HepG2 (cell line): ENCODE data around the gene DUS1L. TPM values are rescaled to one million over a fixed set of nuclear protein-coding genes. Genes with fewer than 3 reads are reported as not detected.

Experiments used
- GATAD2A ChIP-seq: IDR thresholded peaks from 2 replicates; pipeline ENCODE4 v1.6.1; 2016
- MED13 ChIP-seq: sonication (generic); formaldehyde crosslinking; IDR thresholded peaks from 2 replicates; pipeline ENCODE4 v1.5.0; 2020; ENCODE audit warnings: missing genetic modification reagents
- MXD4 ChIP-seq: IDR thresholded peaks from 2 replicates; pipeline ENCODE4 v1.6.1; 2016; ENCODE audit warnings: mild to moderate bottlenecking, missing biosample characterization, missing genetic modification reagents
- PAF1 ChIP-seq: IDR thresholded peaks from 2 replicates; pipeline ENCODE4 v1.6.1; 2016; ENCODE audit warnings: missing genetic modification reagents, missing compliant biosample characterization
- PHF5A ChIP-seq: IDR thresholded peaks from one replicate; pipeline ENCODE4 v1.6.1; 2018; ENCODE audit warnings: low read depth, missing genetic modification reagents; ENCODE audit not compliant: unreplicated experiment
- ZBTB3 ChIP-seq: sonication (generic); formaldehyde crosslinking; IDR thresholded peaks from 2 replicates; pipeline ENCODE4 v1.4.0; 2020; ENCODE audit warnings: low read depth, mild to moderate bottlenecking, moderate library complexity, missing genetic modification reagents, borderline replicate concordance
- ZBTB7B ChIP-seq: sonication (generic); formaldehyde crosslinking; IDR thresholded peaks from 2 replicates; pipeline ENCODE4 v1.4.0; 2020; ENCODE audit warnings: missing genetic modification reagents
- ZNF264 ChIP-seq: sonication (generic); formaldehyde crosslinking; IDR thresholded peaks from 2 replicates; pipeline ENCODE4 v1.4.0; 2020; ENCODE audit warnings: missing genetic modification reagents
- ZNF274 ChIP-seq: sonication (generic); formaldehyde crosslinking; IDR thresholded peaks from 2 replicates; pipeline ENCODE4 v1.5.1; 2020; ENCODE audit warnings: mild to moderate bottlenecking, missing genetic modification reagents
- ZNF326 ChIP-seq: sonication (generic); formaldehyde crosslinking; IDR thresholded peaks from 2 replicates; pipeline ENCODE4 v1.4.0; 2020; ENCODE audit warnings: missing genetic modification reagents, borderline replicate concordance
- polyA plus RNA-seq, 8 experiments: library from polyadenylated mRNA; depleted of rRNA in 3 of 8; stranded (reverse) in 7 of 8; unstranded in 1 of 8; fragments of >200 nt; fragmentation: Illumina TruSeq in 4 of 8; extraction: Trizol in 4 of 8; gene quantifications; 2 replicates each; pipeline versions ENCODE4 v1.2.1 to v1.2.3, GENCODE V29; 2011 to 2016; ENCODE audit warnings: low read depth in 4 of 8, missing spikeins in 1 of 8, mixed read lengths in 1 of 8; ENCODE audit not compliant: insufficient read depth in 1 of 8
- total RNA-seq, 5 experiments: library from RNA; depleted of rRNA; stranded (reverse); fragments of >200 nt; fragmentation: Illumina TruSeq; extraction: Trizol; gene quantifications; 2 replicates each; pipeline ENCODE4 v1.2.3, GENCODE V29; 2016; ENCODE audit warnings: low read depth in 1 of 5
- TF ChIP-seq, protein P1 (sequence below), 2 experiments: sonication (generic) in 1 of 2; formaldehyde crosslinking in 1 of 2; IDR thresholded peaks; 2 replicates each; pipeline versions ENCODE4 v1.6.1 to v1.9.0; 2014 to 2022; ENCODE audit warnings: antibody characterized with exemption in 1 of 2, borderline replicate concordance in 1 of 2, inconsistent platforms in 1 of 2, low read depth in 1 of 2, missing genetic modification reagents in 1 of 2
- TF ChIP-seq, protein P2 (sequence below): sonication (generic); formaldehyde crosslinking; IDR thresholded peaks from 2 replicates; pipeline ENCODE4 v1.5.1; 2020; ENCODE audit warnings: mild to moderate bottlenecking, missing genetic modification reagents, moderate library complexity
- TF ChIP-seq, protein P3 (sequence below): IDR thresholded peaks from 2 replicates; pipeline ENCODE4 v1.6.1; 2016; ENCODE audit warnings: control low read depth
- TF ChIP-seq, protein P4 (sequence below): sonication (generic); formaldehyde crosslinking; IDR thresholded peaks from 2 replicates; pipeline ENCODE4 v1.4.0; 2020; ENCODE audit warnings: mild to moderate bottlenecking, missing genetic modification reagents

Gene DUS1L
- total and polyA plus RNA-seq, 2 of the 13 experiments (the other 11 are each of a cell fraction or from before 2014, with no cell fraction given) = 81.0 to 109 TPM

DNA sequence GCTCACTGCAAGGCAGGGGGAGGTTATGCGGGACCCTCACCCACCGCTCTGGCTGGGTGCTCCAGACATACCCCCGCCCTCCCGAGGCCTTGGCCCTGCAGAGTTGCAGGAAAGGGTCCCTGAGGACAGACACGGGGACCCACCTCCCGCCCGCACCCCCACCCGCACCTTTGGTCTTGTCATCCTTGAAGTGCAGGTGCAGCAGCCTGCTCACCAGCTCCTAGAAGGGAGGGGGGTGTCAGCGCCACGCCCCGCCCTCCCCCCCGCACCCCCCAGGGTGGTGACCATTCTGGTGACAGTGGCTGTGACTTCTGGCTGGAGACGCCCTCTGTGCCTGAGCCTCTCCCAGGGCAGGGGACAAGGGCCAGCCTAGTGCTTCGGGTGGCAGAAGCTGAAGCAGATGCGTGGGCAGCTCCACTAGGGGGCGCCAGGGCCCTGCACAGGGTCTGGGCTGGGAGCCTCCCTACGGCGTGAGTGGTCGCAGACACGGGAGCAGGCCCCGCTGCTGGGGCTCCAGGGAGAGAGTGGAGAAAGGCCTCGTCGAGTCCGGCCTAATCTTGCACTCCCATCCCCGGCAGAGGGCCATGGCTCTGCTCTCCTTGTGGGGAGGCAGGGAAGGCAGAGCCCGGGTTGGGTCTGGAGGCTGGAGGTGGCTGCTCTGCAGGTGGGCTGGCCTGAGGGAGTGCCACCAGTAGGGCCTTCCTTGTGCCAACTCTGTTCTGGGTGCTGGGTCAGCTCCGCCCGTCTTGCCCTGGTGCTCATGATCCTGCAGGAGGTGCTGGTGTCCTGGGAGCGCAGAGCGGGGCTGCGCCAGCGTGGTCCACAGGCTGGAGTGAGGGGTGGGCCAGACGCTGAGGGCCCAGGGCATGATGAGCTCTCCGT lies 45.7 kb downstream of the DUS1L start (continued):
- TF ChIP-seq, protein P1, sequence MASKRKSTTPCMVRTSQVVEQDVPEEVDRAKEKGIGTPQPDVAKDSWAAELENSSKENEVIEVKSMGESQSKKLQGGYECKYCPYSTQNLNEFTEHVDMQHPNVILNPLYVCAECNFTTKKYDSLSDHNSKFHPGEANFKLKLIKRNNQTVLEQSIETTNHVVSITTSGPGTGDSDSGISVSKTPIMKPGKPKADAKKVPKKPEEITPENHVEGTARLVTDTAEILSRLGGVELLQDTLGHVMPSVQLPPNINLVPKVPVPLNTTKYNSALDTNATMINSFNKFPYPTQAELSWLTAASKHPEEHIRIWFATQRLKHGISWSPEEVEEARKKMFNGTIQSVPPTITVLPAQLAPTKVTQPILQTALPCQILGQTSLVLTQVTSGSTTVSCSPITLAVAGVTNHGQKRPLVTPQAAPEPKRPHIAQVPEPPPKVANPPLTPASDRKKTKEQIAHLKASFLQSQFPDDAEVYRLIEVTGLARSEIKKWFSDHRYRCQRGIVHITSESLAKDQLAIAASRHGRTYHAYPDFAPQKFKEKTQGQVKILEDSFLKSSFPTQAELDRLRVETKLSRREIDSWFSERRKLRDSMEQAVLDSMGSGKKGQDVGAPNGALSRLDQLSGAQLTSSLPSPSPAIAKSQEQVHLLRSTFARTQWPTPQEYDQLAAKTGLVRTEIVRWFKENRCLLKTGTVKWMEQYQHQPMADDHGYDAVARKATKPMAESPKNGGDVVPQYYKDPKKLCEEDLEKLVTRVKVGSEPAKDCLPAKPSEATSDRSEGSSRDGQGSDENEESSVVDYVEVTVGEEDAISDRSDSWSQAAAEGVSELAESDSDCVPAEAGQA (IDR thresholded peaks at IDR 0.05; ENCODE audit: low read depth) = 0 out of 2 replicates have a peak, but pooled peaks have one; percentile 43
- TF ChIP-seq, protein P1 (CRISPR knock-in tag; IDR thresholded peaks at IDR 0.05; ENCODE audit: borderline replicate concordance) = no peak
- TF ChIP-seq GATAD2A (CRISPR knock-in tag) = peak; percentile 61
- TF ChIP-seq MED13 (CRISPR knock-in tag) = 0 out of 2 replicates have a peak, but pooled peaks have one; percentile 28
- TF ChIP-seq, protein P2, sequence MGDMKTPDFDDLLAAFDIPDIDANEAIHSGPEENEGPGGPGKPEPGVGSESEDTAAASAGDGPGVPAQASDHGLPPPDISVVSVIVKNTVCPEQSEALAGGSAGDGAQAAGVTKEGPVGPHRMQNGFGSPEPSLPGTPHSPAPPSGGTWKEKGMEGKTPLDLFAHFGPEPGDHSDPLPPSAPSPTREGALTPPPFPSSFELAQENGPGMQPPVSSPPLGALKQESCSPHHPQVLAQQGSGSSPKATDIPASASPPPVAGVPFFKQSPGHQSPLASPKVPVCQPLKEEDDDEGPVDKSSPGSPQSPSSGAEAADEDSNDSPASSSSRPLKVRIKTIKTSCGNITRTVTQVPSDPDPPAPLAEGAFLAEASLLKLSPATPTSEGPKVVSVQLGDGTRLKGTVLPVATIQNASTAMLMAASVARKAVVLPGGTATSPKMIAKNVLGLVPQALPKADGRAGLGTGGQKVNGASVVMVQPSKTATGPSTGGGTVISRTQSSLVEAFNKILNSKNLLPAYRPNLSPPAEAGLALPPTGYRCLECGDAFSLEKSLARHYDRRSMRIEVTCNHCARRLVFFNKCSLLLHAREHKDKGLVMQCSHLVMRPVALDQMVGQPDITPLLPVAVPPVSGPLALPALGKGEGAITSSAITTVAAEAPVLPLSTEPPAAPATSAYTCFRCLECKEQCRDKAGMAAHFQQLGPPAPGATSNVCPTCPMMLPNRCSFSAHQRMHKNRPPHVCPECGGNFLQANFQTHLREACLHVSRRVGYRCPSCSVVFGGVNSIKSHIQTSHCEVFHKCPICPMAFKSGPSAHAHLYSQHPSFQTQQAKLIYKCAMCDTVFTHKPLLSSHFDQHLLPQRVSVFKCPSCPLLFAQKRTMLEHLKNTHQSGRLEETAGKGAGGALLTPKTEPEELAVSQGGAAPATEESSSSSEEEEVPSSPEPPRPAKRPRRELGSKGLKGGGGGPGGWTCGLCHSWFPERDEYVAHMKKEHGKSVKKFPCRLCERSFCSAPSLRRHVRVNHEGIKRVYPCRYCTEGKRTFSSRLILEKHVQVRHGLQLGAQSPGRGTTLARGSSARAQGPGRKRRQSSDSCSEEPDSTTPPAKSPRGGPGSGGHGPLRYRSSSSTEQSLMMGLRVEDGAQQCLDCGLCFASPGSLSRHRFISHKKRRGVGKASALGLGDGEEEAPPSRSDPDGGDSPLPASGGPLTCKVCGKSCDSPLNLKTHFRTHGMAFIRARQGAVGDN = peak; percentile 79
- peak; percentile 46; the same call in 1 of the 2 replicates for TF ChIP-seq PAF1 (CRISPR knock-in tag)
- TF ChIP-seq, protein P3, sequence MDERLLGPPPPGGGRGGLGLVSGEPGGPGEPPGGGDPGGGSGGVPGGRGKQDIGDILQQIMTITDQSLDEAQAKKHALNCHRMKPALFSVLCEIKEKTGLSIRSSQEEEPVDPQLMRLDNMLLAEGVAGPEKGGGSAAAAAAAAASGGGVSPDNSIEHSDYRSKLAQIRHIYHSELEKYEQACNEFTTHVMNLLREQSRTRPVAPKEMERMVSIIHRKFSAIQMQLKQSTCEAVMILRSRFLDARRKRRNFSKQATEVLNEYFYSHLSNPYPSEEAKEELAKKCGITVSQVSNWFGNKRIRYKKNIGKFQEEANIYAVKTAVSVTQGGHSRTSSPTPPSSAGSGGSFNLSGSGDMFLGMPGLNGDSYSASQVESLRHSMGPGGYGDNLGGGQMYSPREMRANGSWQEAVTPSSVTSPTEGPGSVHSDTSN (CRISPR knock-in tag) = no peak
- TF ChIP-seq PHF5A (CRISPR knock-in tag) = peak; percentile 14
- no peak for TF ChIP-seq ZNF274 (CRISPR knock-in tag)
- TF ChIP-seq ZBTB3 (CRISPR knock-in tag) = no peak
- peak; percentile 84 for TF ChIP-seq ZNF326
- TF ChIP-seq, protein P4, sequence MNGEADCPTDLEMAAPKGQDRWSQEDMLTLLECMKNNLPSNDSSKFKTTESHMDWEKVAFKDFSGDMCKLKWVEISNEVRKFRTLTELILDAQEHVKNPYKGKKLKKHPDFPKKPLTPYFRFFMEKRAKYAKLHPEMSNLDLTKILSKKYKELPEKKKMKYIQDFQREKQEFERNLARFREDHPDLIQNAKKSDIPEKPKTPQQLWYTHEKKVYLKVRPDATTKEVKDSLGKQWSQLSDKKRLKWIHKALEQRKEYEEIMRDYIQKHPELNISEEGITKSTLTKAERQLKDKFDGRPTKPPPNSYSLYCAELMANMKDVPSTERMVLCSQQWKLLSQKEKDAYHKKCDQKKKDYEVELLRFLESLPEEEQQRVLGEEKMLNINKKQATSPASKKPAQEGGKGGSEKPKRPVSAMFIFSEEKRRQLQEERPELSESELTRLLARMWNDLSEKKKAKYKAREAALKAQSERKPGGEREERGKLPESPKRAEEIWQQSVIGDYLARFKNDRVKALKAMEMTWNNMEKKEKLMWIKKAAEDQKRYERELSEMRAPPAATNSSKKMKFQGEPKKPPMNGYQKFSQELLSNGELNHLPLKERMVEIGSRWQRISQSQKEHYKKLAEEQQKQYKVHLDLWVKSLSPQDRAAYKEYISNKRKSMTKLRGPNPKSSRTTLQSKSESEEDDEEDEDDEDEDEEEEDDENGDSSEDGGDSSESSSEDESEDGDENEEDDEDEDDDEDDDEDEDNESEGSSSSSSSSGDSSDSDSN (CRISPR knock-in tag) = peak; percentile 31; the same call in 1 of the 2 replicates
- peak; percentile 74; the same call in 1 of the 2 replicates for TF ChIP-seq ZBTB7B (CRISPR knock-in tag)
- 0 out of 2 replicates have a peak, but pooled peaks have one; percentile 56 for TF ChIP-seq ZNF264 (CRISPR knock-in tag)
- peak; percentile 47; the same call in 1 of the 2 replicates for TF ChIP-seq MXD4 (CRISPR knock-in tag)
